Non-pigmented ciliary epithelial cell (primary cell): ENCODE results near the gene RAP1GAP2.
"Not testable (repeated sequence)": the region's sequence is repeated elsewhere in the genome, so short reads cannot be mapped to it uniquely, and the experiment has no call there.

ENCODE experiments used
- DNase-seq: peaks from one replicate; pipeline ENCODE4 v3.0.0-alpha.2; 2010; ENCODE audit warnings: low read depth

RAP1GAP2 gene

DNA sequence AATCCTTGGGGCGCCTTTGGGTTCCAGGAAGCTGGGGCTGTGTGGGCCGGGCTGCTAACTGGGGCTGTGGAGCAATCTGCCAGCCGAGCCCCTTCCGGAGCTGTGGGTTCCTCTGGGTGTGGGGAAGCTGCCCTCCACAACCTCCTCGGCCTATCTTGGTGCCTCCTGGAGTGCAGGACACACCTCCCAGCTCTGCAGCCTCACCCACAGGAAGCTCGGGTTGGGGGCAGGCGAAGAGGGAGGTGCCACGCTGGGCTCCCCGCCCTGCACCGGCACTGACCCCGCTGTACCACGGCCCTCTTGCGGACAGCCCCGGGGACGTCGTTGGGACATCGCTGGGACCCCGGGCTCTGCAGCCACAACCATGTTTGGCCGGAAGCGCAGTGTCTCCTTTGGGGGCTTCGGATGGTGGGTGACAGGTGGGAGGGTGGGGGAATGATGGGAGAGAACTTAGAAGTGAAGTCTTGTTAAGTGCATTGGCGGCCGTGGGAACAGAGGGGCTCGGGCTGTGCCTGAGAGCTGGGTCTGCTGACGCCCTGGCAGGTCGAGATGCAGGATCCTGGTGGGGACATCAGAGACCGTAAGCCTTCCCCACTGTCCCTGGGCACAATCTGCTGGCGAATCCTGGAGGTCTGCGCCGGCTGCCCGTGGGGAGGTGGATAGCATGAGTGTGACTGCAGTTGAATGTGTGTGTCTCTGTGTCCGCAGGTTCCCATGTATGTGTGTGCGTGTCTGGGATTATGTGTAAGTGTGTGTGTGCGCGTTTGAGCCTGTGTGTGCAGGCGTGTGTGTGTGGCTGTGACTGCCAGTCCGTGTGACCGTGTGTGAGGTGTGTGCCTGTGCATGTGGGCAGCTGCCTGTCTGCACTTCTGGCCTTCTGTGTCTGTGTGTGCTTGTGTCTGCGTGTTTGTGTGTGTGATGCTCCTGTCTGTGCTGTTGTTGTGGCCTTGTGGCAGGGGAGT lies at the start of gene RAP1GAP2:
RAP1GAP2 (plus strand) TSS at position 275 of the 962 bp plus-strand sequence; CDS start at position 365, 90 bp downstream.
- DNase-seq, result no peak

DNA sequence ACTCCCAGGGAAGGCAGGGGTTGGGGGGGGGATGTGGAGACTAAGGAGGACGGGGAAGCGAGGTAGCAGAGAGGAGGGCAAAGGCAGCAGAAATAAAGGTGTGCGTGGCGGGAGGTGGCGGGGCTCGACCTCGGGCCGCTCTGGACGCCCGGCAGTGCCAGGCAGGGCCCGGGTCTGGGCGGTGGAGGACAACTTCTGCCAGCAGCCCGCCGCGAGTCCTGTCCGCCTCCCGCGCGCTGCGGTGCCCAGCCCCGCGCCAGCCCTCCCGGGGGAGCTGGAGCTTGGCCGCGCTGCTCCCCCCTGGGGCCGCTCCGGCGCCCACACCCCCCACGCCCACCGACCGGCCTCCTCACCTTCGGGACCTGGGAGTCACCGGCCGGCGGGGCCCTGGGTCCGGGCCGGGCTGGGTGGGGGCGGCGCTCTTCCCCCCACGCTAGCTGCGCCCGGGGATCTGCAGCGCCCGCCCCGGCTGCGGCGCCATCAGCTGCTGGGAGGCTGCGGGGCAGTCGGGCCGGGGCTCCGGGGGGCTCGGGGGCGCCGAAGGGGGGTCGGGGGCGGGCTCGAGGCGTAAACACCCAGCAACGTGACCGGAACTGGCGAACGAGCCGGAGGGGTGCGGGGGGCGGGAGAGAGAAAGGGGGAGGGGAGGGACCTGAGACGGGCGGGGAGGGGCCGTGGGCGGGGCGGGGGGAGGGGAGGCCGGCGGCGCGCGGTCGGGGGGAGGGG lies 47.0 kb upstream of the RAP1GAP2 start, which contains the start of gene CCDC92B:
CCDC92B (minus strand) TSS at position 595 of the 726 bp plus-strand sequence. CDS start 14,507 bp downstream, outside the sequence.
- DNase-seq, result no peak

DNA sequence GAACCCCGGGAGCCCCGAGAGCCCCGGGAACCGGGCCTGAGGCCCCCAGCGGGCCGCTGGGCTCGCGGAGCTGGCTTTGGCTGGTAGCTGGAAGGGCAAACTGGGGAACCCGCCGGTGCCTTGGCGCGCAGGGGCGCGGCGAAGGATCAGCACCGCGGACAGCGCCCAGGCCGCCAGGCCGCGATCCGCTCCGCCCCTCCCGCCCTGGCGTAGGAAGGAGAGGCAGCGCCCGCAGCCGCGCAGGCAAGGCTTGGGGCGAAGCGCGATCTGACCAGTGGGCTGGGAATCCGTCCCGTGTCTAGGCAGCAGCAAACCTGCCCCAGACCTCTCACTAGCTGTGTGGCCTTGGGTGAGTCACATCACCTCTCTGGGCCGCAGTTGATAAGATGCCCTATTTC lies 46.5 kb upstream of the RAP1GAP2 start:
- no peak for DNase-seq

DNA sequence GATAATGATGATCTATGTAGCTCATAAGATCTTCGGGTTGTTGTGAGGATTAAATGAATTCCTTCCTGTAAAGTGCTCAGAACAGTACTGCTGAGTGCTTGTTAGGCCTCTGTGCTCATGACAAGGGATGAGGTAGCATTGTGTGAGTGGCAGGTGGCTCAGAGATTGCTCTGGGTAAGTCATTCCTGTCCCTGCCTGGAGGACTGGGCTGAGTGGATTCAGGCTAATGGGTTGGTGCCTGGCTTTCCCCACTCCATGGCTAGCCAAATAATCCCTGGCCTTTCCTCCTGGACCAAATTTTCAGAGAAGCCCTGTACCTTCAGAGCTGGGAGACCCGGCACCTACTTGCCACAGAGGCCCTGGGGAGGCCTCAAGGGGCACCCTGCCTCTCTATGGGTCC lies 45.5 kb upstream of the RAP1GAP2 start:
- DNase-seq, result no peak

DNA sequence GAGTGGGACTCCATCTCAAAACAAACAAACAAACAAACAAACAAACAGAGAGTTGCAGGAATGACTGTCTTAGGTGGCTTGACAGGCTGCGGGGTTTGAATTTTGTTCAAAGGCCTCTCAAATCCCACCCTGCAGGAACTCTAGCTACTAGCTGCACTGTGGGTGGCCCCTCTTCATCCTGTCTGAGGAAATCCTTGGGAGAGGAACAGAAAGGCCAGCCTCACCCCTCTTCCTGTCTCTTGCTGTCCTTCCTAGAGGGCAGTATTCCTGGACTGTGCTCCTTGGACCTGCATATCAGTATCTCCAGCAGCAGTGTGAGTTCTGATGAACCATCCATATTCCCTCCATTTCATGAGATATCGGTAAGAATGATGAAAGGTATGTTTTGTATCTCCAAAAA lies 44.7 kb upstream of the RAP1GAP2 start:
- DNase-seq, result no peak

DNA sequence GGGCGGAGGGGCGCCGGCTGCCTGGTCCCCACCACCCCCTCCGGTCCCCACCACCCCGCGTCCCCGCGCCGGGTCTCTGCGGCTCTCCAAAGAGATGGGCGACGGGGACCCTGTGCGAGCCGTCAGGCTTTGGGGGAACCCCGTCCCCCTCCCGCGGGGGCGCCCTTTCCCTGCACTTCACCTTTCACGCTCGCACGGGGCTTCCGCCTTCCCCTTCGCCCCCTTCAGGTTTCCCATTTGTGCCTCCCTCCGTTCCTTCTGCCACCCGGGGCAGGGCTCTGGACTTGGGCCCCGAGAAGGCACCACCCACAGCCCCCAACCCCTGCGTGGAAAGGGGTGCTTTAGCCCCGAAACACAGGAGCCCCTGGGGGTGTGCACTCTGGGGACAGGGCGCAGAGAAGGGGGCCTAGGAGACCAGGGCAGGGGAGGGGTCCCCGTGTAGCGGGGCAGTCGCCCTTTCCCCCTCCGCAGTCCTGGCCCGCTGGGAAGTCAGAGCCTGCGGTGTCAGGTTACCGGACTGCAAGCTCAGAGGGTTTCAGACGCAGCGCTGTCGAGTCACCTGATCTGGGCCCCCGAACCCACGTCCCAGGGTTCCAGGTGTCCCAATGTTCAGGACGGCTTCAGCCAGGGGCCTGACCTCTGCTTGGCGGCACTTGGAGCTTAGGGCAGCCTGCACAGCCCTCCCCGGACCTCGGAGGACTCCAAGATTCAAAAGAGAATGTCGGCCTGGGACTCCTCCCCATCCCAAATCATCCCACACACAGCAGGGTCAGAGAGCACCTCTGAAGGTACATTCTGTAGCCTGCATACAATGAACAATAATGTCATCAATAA lies 40.1 kb upstream of the RAP1GAP2 start:
- DNase-seq, result no peak

DNA sequence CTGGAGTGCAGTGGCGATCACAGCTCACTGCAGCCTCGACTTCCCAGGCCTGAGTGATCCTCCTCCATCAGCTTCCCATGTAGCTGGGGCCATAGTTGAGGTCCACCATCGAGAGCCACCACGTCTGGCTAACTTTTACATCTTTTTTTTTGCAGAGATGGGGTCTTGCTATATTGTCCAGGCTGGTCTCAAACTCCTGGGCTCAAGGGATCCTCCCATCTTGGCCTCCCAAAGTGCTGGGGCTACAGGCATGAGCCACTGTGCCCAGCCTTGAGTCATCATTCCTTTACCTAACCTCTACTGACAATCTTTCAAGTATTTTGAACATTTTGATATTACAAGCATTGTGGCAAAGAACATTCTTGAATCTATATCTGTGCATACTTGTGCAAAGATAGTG lies 37.4 kb upstream of the RAP1GAP2 start:
- no peak for DNase-seq

DNA sequence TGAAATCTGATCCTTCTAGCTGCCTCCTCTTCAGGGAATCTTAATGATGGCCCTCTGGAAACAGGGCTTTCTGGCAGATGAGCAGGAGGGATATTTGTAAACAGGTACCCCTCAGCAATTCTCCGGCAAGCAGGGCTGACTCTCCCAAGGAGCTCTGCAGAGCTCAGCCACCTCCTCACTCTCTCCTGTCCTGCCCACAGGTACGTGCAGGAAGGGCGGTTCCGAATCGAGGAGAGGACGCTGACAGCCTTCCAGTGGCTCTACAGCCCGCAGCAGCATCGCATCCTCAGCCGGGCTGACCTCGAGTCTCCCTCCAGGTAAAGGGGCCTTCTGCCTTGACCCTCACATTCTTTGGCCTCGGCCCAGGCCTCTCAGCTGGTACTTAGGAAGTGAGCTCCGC lies 26.1 kb upstream of the RAP1GAP2 start:
- DNase-seq, result no peak

DNA sequence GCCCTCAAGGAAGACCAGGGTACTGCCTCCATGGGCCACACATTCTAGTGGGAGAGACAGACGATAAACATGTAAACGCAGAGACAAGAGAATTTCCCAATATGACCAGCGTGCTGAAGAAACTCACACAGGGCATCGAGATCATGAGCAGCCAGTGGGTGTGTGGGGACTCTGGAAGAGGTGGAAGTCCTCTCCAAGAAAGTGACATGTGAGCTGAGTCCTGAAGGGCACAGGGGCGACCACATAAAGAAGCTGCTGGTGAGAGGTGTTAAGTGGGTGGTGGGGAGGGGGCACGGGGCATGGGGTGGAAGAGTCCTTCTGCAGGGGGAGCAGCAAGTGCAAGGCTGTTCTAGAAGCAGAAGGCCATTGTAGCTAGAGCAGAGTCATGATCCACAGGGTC lies 21.0 kb upstream of the RAP1GAP2 start:
- DNase-seq, result no peak

DNA sequence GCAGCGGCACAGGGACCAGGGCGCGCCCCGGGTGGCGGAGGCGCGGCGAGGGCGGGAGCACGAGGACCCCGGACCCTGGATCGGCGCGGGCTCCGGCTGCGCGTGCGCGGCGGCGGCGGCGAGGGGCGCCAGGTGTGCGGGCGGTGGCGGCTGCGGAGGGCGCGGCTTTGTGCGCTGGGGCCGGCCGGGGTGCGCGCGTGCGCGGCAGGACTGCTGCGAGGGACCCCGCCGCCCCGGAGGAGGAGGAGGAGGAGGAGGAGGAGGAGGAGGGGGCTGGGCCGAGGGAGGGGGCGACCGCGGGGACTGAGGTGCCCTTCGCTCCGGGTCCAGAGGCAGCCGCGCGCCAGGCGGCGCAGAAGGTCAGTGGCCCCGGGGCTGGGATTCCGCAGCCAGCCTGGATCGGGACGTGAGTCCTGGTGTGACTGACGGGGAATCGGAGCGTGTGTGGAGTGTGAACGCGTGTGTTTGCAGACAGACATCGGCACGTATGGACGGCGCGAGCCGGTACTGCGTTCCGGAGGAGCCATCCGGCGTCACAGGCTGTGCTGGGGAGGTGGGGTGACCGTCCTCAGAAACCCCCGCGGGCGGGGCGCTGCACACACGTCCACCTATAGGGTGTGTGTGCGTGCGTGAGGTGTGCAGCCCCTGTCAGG lies 19.5 kb upstream of the RAP1GAP2 start:
- DNase-seq, result no peak

DNA sequence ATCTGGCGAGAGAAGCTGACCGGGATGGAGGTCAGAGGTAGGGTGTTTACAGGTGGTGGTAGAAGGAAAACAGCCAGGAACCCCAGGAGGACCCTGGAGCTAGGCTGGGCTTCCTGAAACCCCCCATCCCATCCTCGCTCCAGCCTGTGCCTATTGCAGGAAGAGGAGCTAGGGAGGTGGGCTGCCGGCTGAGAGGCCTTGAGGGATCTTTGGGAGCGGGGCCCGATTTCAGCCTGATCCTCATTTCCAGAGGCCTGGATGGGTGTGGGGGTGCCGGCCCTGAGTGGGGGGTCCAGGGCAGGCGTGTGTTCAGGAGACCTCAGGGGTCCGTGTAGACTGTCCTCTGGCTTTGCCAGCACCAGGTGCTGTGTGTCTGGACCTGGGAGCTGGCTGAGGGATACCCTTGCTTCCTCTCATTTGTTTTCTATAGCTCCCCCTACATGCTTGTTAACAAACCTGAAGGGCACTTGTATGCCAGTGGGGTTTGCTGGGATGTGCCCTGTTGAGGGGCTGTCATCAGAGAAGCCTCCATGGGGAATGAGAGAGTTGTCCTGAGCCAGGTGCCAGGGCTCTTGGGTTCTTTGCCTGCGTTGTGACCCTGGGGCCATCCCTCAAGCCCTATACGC lies 18.9 kb upstream of the RAP1GAP2 start:
- DNase-seq, result no peak

DNA sequence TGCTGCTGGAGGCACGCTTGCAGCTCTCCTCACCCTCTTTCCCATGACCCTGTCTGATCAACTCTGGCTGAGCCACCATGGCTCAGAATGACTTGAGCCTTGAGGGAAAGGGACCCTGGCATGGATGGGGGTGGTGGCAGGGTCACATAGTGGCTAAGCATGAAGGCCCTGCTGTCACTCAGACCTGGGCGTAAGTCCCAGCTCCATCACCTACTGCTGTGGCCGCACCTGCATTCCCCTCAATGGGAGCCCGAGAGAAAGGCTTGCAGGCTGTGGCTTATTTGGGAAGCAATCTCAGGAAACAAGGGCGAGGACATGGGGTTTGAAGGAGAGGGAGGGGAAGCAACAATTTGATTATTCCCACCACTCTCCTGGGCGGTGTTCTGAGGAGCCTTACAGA lies 17.7 kb upstream of the RAP1GAP2 start:
- DNase-seq, result no peak

DNA sequence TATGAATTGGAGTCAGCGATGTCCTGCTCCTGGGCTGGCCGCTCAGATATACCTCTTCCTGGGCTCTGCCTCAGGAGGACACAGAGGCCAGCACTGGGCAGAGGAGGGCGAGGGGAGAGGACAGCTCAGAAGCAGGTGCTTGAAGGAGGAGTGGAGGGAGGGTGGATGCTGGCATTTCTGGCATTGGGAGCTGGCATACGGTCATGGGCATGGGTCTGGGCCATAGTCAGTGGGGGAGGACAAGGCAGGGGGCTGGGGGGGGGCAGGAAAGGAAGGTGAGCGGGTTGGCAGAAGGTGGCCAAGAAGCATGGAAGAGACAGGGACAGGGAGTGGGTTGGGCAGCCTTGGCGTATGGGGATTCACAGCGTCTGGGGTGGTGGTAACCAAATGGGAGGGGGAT lies 16.7 kb upstream of the RAP1GAP2 start:
- DNase-seq, result no peak

DNA sequence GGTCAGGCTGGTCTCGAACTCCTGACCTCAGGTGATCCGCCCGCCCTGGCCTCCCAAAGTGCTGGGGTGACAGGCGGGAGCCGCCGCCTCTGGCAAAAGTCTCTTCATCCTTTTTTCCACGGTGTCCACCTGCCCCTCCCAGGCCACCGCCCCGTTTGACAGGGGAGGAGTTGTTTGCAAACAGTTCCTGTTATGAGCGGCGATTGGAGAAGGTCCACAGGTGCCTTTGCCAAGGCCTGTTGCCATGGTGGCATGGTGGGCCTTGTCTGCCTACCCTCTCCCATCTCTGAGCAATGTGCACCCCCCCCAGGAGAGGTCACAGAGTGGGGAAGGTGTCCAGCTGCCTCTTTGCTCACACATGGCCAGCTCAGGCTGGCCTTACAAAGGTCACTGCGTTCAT lies 16.0 kb upstream of the RAP1GAP2 start:
- no peak for DNase-seq

DNA sequence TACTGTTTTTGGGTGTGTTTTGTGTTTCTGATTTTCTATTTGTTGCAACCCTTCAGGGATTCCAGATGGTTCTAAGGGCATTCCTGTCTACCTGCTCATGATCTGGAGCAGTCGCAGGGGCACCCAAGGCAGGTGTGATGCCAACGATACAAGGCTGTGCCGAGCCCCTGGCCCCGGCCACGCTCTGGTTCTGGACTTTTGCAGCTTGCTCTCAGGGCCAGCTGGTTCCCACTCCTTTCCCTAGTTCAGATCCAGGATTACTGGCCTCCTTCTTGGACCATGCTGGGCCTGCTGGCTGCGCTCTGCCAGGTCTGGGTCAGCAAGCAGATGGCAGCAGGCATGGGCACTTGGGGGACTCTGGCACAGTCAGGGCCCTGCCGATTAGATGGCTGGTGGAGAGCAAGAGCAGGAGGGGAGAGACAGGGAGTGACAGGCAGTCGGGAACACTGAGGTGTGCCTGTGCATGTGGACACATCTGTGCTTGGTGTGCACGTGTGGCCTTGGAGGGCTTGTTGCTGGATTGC lies 15.2 kb upstream of the RAP1GAP2 start:
- no peak for DNase-seq

DNA sequence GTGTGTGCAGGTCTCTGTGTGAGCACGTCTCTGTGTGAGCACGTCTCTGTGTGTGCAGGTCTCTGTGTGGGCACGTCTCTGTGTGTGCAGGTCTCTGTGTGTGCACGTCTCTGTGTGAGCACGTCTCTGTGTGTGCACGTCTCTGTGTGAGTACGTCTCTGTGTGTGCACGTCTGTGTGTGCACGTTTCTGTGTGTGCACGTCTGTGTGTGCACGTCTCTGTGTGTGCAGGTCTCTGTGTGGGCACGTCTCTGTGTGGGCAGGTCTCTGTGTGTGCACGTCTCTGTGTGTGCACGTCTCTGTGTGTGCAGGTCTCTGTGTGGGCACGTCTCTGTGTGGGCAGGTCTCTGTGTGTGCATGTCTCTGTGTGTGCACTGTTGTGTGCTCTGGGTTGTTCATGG lies 14.6 kb upstream of the RAP1GAP2 start:
- not testable (repeated sequence) for DNase-seq

DNA sequence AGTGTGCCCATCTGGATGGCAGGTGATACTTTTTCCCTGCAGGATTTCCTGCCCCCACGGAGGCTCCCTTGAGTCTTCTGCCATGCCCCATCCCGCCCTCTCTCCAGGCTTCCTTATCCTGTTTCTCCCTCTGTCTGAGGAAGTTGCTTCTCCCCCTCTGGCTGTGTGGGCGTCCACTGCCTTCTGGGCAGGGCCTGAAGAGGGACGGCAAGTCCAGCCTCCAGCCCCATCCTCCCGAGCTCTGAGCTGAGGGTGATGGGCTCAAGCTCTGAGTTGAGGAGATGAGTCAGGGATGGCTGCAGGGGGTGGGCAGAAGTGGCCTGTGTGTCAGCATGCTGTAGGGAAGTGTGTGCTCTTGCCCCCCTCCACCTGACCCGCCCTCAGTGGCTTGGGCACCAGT lies 14.2 kb upstream of the RAP1GAP2 start:
- DNase-seq, result no peak

DNA sequence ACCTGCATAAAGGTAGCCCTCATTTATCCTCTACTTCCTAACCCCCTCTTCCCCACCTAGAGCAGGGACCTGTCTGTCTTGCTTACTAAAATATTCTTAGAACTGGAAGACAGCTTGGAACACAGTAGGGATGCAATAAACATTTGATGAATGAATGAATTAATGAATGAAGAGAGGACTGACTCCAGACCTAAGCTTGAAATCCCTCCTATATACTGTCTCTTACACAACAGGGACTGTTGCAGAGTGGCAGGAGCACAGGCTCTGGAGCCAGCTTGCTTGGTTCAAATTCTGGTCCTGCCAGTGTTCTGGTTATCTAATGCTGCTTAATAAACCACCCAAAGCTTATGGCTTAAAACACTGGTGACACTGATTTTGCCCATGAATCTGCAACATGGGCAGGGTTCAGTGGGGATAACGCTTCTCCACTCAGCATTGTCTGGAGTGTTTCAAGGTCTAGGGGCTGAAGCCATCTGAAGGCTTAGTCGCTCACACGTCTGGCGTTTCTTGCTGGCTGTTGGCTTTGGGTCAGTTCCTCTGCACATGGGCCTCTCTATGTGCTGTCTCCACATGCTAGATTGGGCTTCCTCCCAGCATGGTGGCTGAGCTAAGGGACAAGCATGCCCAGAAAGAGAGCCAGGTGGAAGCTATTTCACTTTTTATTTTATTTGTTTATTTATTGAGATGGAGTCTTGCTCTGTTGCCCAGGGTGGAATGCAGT lies 12.8 kb upstream of the RAP1GAP2 start:
- DNase-seq, result no peak

DNA sequence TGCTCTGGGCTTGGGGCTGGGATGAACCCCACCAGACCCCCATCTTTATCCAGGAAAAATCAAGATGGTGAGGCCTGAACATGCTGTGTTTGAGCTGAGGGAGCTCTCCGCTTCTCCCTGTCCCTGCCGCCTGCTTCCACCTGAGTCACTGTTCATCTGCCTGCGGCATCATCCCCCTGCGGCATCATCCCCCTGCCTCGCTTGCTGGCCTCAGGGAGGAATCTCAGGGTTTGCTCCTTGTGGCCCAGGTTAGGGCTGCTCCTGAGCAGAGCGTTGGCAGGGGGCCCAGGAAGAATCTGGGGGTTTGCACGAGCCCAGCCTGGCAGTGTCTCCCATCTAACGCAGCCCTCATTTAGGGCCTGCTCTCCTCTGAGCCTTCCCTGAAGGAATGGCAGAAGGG lies 11.4 kb upstream of the RAP1GAP2 start:
- no peak for DNase-seq

DNA sequence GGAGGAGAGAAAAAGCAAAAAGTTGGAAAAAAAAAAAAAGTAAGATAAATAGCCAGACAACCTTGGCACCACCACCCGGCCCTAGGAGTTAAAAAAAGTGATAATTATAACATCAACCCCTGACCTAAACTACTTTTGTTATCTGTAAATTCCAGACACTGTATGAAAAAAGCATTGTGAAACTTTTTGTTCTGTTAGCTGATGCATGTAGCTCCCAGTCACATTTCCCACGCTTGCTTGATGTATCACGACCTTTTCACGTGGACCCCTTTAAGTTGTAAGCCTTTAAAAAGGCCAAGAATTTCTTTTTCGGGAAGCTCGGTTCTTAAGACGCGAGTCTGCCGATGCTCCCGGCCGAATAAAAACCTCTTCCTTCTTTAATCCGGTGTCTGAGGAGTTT lies 10.9 kb upstream of the RAP1GAP2 start:
- not testable (repeated sequence) for DNase-seq
